Measurements from ENCODE around the gene TPM3.

TPM3 gene

DNA sequence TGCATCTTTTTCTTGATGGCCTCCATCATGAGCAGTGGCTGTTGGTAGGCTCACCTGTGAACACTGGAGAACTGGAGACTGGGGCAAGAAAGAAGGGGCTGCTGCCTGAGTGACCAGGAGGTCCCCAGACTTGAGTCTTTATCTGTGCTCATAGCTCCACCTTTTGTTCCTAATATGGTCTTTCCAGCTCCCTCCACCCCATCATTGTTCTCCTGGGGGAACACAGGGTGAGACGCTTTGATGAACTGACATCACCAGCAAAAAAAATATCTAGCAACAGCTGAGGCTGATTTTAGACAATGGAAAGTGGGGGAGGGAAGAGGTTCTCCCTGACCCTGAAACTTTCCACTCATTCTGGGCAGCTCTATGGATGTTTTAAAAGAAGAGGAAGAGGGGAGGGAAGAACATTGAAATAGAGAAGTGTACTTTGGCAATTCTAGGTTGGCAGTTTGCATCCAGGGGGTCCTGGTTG lies at the start of gene TPM3:
TSS of gene TPM3 (minus strand) at position 111 of the 472 bp plus-strand sequence. CDS start at position 29, 82 bp downstream.
- Histone ChIP-seq H3K27me3 (replicated peaks) (peaks cover 7% of the 10 kb centered on the region), H3K36me3 (replicated peaks) (no peaks in the 10 kb centered on the region), H3K27ac (no peak within 1 kb of the TSS), H3K4me3 (ENCODE audit: low read depth, low read length) (no peak within 1 kb of the TSS)
- DNase-seq = no peak
- TF ChIP-seq, protein P1, sequence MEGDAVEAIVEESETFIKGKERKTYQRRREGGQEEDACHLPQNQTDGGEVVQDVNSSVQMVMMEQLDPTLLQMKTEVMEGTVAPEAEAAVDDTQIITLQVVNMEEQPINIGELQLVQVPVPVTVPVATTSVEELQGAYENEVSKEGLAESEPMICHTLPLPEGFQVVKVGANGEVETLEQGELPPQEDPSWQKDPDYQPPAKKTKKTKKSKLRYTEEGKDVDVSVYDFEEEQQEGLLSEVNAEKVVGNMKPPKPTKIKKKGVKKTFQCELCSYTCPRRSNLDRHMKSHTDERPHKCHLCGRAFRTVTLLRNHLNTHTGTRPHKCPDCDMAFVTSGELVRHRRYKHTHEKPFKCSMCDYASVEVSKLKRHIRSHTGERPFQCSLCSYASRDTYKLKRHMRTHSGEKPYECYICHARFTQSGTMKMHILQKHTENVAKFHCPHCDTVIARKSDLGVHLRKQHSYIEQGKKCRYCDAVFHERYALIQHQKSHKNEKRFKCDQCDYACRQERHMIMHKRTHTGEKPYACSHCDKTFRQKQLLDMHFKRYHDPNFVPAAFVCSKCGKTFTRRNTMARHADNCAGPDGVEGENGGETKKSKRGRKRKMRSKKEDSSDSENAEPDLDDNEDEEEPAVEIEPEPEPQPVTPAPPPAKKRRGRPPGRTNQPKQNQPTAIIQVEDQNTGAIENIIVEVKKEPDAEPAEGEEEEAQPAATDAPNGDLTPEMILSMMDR (IDR thresholded peaks at IDR 0.05; ENCODE audit: low read depth, low read length, missing control alignments) = no peak
- in situ Hi-C loops (cut with HindIII; ENCODE audit: low pct_ligation_motif_present, low sequenced_read_pairs) = no loop called here

DNA sequence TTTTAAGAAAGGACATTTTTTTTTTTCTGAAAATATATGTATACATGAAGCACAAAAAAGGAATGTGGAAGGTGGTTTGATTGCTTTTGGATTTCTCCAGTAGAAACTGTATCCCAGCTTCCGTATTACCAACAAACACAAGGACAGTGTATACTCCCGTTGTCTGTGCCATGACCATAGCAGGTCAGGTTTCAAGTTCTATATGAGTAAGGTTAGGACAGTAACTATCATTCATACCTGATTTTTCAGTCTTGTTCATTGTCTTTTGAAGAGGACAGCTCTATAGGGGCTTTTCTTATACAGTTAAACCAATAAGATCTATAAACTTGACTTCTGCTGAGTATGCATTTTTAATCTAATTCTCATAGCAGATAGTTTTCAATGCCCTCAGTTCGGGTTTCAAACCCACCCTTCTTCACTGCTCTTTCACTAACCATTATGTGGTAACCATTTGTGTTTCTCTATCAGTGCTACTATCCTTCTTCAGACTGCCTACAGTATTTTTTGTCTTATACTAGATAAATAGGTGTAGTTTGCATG lies 48.5 kb upstream of the TPM3 start:
- H3K27ac ChIP-seq = no peak overlapping the region

DNA sequence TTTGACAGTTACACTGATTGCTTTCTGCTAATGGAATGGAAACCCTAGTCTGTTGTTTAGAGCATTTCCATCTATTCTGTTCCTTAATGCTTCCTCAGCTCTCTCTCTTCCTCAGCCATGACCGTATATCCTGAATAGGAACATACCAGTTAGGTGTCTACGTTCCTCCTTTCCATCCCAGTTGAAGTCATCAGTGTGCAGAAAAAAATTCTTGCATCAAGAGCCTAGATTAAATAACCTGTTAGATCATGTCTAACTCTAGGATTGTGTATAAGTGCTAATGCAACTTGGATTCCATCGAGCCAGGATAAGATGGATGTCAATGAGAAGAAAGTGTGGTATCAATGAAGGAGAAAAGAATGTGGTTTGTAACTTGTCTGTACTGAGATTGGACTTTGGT lies 47.6 kb upstream of the TPM3 start:
- in situ Hi-C loops (cut with HindIII; ENCODE audit: low pct_ligation_motif_present, low sequenced_read_pairs) = loop anchor here (25.0 kb wide), 1 partner anchor 98 kb away; the partner anchor contains the start of gene ATP8B2
- peaks cover 74% of the 10 kb centered on the region for H3K36me3 ChIP-seq (replicated peaks)

More for the DNA sequence above, 48.5 kb upstream of the TPM3 start:
- in situ Hi-C loops (cut with HindIII; ENCODE audit: low pct_ligation_motif_present, low sequenced_read_pairs) = loop anchor here (25.0 kb wide), 1 partner anchor 97 kb away; the partner anchor contains the start of gene ATP8B2
- TF ChIP-seq, protein P1 (IDR thresholded peaks at IDR 0.05; ENCODE audit: low read depth, low read length, missing control alignments) = no peak
- DNase-seq = no peak
- H3K4me3 ChIP-seq (ENCODE audit: low read depth, low read length) = no peak overlapping the region
- peaks cover 74% of the 10 kb centered on the region for H3K36me3 ChIP-seq (replicated peaks)
- no peaks in the 10 kb centered on the region for H3K27me3 ChIP-seq (replicated peaks)

DNA sequence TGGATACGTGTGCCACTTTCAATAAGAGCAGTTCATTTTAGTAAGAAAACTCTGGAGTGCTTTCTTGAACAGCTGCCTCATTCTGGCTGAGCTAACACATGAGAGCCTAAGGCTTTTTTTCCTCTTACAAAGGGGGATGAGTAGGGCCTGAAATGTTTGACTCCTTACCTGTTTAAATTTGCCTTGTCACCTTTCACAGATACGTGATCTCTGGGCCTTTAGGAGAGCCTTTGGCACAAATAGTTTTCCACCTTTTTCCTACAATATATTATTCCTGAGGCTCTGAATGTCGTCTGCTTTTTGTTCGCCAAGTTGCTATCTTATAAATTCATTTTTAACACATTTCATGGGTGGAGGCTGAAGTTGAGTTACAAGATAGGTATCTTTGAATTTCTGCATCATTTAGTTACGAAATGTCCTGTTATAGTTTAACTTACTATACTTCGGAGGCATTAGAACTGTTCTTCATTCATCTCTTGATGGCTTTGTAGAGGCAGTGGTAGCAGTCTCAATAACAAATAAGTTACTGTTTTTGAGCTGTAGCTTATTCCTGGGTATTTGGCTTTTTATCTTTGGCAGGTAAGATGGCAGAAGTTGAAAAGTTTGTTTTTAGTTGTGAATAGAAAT lies 46.1 kb upstream of the TPM3 start:
- Histone ChIP-seq H3K27me3 (replicated peaks) (no peaks in the 10 kb centered on the region), H3K4me3 (ENCODE audit: low read depth, low read length) (no peak overlapping the region), H3K27ac (no peak overlapping the region), H3K36me3 (replicated peaks) (peaks cover 75% of the 10 kb centered on the region)
- TF ChIP-seq, protein P1 (IDR thresholded peaks at IDR 0.05; ENCODE audit: low read depth, low read length, missing control alignments) = no peak
- in situ Hi-C loops (cut with HindIII; ENCODE audit: low pct_ligation_motif_present, low sequenced_read_pairs) = loop anchor here (25.0 kb wide), 1 partner anchor 99 kb away; the partner anchor contains the start of gene ATP8B2
- no peak for DNase-seq

More for the DNA sequence above, 47.6 kb upstream of the TPM3 start:
- H3K4me3 ChIP-seq (ENCODE audit: low read depth, low read length) = no peak overlapping the region
- no peak overlapping the region for H3K27ac ChIP-seq
- H3K27me3 ChIP-seq (replicated peaks) = no peaks in the 10 kb centered on the region
- TF ChIP-seq, protein P1 (IDR thresholded peaks at IDR 0.05; ENCODE audit: low read depth, low read length, missing control alignments) = no peak
- DNase-seq = no peak

DNA sequence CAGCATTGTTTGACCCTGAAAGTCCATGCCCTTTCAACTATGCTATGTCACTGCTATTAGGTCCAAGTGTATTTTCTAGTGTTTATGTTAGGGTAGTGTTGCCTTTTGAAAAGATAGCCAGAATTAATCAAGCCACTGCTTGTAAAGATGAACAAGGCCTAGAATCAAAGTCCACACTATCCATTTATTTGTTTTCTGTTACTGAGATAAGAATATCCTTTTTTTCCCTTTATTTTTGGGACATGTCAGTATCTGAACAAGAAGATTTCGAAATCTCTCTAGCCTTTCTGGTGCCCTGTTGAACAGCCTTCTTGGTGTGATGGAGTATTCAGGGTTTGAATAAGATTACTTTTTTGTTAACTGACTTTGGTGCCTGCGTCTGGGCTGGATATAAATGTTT lies 45.5 kb upstream of the TPM3 start:
- DNase-seq = no peak
- no peak overlapping the region for H3K4me3 ChIP-seq (ENCODE audit: low read depth, low read length)
- peaks cover 76% of the 10 kb centered on the region for H3K36me3 ChIP-seq (replicated peaks)
- TF ChIP-seq, protein P1 (IDR thresholded peaks at IDR 0.05; ENCODE audit: low read depth, low read length, missing control alignments) = no peak
- H3K27me3 ChIP-seq (replicated peaks) = no peaks in the 10 kb centered on the region
- H3K27ac ChIP-seq = no peak overlapping the region
- in situ Hi-C loops (cut with HindIII; ENCODE audit: low pct_ligation_motif_present, low sequenced_read_pairs) = loop anchor here (25.0 kb wide), 1 partner anchor 100 kb away; the partner anchor contains the start of gene ATP8B2
